SJSA1 (cell line): ENCODE results near the gene IGF2. TPM values are rescaled to one million over a fixed set of nuclear protein-coding genes. Genes with fewer than 3 reads are reported as not detected.

ENCODE experiments used
- DNase-seq, 2 experiments: peaks; one replicate each; pipeline ENCODE4 v3.0.0-alpha.2; 2015 to 2020; ENCODE audit warnings: low spot score in 2 of 2, low read depth in 1 of 2
- H3K27ac ChIP-seq: fragments of 250-450 bp; sonication (Bioruptor Pico); 2 replicates; pipeline ENCODE4 v1.5.1; 2020; ENCODE audit warnings: mild to moderate bottlenecking, moderate library complexity
- H3K27me3 ChIP-seq: fragments of 250-450 bp; sonication (Bioruptor Pico); replicated peaks from 2 replicates; pipeline ENCODE4 v1.5.1; 2020; ENCODE audit warnings: mild to moderate bottlenecking, moderate library complexity
- H3K36me3 ChIP-seq: fragments of 250-450 bp; sonication (Bioruptor Pico); 2 replicates; pipeline ENCODE4 v1.5.1; 2020; ENCODE audit warnings: mild to moderate bottlenecking
- H3K4me1 ChIP-seq: fragments of 250-450 bp; sonication (Bioruptor Pico); replicated peaks from 2 replicates; pipeline ENCODE4 v1.6.1; 2021; ENCODE audit warnings: mild to moderate bottlenecking
- H3K4me3 ChIP-seq: fragments of 250-450 bp; sonication (Bioruptor Pico); 2 replicates; pipeline ENCODE4 v1.5.1; 2020; ENCODE audit warnings: mild to moderate bottlenecking
- H3K9me3 ChIP-seq: fragments of 250-450 bp; sonication (Bioruptor Pico); replicated peaks from 2 replicates; pipeline ENCODE4 v1.5.1; 2020; ENCODE audit warnings: mild to moderate bottlenecking
- total RNA-seq: library from RNA; depleted of rRNA; stranded (reverse); fragments of >200 nt; shearing (Covaris generic); gene quantifications from 2 replicates; pipeline ENCODE4 v1.2.3, GENCODE V29; 2014

The IGF2 gene
- total RNA-seq, 1 experiment from 2014 or later = 31.5 TPM

- H3K27me3 ChIP-seq = no peaks in the 10 kb centered on the region
- H3K36me3 ChIP-seq = peaks cover 4% of the 10 kb centered on the region; the same call in 1 of the 2 replicates
- H3K4me3 ChIP-seq = no peak overlapping the region
- peak overlapping the region; percentile 43; the same call in 1 of the 2 replicates for H3K27ac ChIP-seq
- DNase-seq = no peak
- H3K4me1 ChIP-seq = peaks cover 62% of the 10 kb centered on the region
- H3K9me3 ChIP-seq = no peaks in the 10 kb centered on the region
Measured at GRCh38 chr11:2099516-2100349, 39.5 kb downstream of the IGF2 start.

GRCh38 chr11:2098691-2099515 is 40.3 kb downstream of the IGF2 start:
- peaks cover 9% of the 10 kb centered on the region for H3K36me3 ChIP-seq
- peaks cover 4% of the 10 kb centered on the region for H3K9me3 ChIP-seq
- no peak overlapping the region for H3K27ac ChIP-seq
- H3K4me3 ChIP-seq = no peak overlapping the region
- no peaks in the 10 kb centered on the region for H3K27me3 ChIP-seq
- DNase-seq = no peak
- peaks cover 71% of the 10 kb centered on the region for H3K4me1 ChIP-seq

DNA sequence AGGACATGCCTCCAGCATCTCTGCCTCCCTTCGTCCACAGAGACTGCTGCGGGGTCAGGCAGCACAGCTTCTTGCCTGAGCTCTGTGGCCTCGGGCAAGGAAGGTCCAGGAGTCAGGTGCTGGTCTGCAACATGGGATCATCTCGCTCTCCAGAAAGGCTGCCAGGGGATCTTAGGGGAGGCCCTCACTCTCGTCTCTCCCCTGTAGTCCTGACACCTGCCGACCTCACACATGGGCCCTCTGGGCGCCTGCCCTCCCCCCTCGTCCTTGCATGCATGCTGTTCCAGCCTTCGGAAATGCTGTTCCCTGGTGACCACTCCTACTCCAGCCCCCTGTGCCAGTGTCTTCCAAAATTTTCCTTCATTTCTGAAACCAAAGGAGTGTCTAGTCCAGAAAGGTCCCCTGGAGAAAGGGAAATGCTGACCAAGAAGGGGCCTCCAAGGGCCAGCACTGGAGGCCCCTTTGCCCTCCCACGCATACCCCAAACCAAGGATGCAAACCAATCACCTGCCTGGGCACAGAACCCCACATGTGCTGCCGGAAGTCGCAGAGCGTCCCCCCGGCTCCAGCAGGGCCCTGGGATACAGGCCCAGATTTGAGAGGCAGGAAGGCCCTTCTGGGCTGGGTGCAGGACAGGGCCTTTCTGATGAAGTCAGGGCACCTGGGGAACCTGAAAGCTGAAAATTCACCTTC is 41.0 kb downstream of the IGF2 start:
- Histone ChIP-seq H3K27me3 (no peaks in the 10 kb centered on the region), H3K27ac (peak overlapping the region; percentile 96), H3K4me1 (peaks cover 78% of the 10 kb centered on the region), H3K4me3 (no peak overlapping the region), H3K36me3 (peaks cover 17% of the 10 kb centered on the region), H3K9me3 (peaks cover 12% of the 10 kb centered on the region)
- no peak for DNase-seq

DNA sequence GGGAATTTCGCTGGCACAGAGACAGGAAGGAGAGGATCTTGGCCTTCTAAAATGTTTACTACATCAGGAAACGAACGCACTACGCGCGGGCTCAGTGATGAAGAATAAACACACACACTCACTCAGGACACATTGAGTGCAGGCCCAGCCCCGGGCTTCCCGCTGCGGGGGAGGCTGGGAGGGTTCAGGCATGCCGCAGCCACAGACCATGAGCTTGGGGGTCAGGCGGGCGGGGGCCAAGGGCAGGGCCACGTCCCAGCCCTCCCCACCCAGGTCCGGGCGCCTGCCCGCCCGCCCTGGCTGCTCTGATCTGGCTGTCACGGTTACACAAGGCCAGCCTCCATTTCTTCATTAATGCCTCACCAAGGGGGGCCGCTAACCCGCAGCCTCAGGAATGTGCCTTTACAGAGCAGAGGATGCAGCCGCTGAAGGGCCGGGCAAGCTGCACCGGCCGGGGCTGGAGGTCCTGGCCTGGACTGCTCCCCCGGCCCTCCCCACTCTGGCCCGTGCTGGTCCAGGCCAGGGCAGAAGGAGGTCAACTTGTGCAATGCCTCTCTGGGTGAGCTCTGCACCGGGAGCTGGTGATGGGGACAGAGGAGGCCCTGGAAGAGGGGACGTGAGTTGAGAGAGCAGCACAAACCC is 41.7 kb downstream of the IGF2 start:
- H3K4me3 ChIP-seq = peak overlapping the region; percentile 4; the same call in 1 of the 2 replicates
- peaks cover 85% of the 10 kb centered on the region for H3K4me1 ChIP-seq
- peak overlapping the region; percentile 96 for H3K27ac ChIP-seq
- peaks cover 12% of the 10 kb centered on the region for H3K9me3 ChIP-seq
- no peaks in the 10 kb centered on the region for H3K27me3 ChIP-seq
- peaks cover 21% of the 10 kb centered on the region for H3K36me3 ChIP-seq
- peak; percentile 98 for DNase-seq

DNA sequence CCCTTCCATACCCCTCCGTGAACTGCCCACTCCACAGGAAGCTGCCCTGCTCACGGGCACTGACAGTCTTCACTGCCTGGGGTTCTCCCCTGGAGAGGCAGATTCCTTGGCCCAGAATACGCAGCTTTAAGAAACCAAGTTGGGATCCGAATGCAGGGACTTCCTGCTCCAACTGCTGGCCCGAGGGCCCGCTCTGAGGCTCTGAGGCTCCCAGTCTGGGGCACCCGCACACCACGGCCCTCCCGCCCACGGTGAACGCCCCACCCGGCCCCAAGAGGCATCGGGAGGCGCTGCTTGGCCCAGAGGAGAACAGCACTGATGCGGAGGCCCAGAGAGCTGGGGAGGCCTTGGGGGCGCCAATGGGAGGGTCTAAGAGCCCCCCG is 42.3 kb downstream of the IGF2 start:
- Histone ChIP-seq H3K4me3 (peak overlapping the region; percentile 4; the same call in 1 of the 2 replicates), H3K27me3 (no peaks in the 10 kb centered on the region), H3K4me1 (peaks cover 88% of the 10 kb centered on the region), H3K27ac (peak overlapping the region; percentile 96), H3K36me3 (peaks cover 21% of the 10 kb centered on the region), H3K9me3 (peaks cover 12% of the 10 kb centered on the region)
- no peak for DNase-seq

DNA sequence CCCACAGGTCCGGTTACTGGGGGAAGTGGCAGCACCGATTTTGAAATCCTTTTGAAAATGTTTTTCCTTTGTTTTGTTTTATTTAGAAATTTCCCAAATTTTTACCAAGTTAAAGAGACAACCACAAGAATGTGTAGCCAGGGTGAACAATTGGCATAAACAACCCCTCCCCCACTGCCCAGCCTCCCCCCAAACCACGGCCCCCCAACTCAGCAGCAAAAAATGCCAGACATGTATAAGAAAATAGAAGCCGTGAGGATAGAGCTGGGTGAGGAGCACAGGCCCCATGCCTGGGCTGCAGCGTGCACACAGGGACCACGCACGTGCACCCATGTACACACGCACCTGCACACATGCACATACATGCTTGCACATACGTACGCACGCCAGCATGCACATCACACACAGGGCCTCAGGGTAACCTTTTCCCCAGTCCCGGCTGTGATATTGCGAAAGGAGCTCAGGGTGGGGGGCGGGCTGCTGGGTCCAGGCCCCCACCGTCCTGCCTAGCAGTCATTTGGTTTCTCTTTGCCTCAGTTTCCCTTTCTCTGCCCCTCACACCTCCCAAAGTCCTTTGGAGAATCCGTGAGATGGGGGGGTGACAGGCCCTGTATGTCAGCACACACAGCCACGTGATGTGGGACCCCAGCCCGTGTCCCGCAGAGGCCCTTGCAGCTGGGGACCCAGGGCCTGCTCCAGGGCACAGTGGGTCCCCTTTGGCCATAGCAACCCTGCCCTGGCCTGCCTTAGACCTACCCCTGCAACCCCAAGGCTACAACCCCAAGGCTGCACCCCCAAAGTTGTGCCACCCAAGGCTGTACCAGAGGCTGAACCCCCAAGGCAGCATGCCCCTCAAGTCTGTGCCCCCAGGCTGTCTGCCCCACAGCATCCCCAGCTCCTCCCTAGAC is 42.9 kb downstream of the IGF2 start:
- Histone ChIP-seq H3K27ac (peak overlapping the region; percentile 96), H3K4me3 (peak overlapping the region; percentile 21), H3K27me3 (no peaks in the 10 kb centered on the region), H3K36me3 (peaks cover 23% of the 10 kb centered on the region), H3K9me3 (peaks cover 12% of the 10 kb centered on the region), H3K4me1 (peaks cover 88% of the 10 kb centered on the region)
- DNase-seq = peak; percentile 79 to 91

DNA sequence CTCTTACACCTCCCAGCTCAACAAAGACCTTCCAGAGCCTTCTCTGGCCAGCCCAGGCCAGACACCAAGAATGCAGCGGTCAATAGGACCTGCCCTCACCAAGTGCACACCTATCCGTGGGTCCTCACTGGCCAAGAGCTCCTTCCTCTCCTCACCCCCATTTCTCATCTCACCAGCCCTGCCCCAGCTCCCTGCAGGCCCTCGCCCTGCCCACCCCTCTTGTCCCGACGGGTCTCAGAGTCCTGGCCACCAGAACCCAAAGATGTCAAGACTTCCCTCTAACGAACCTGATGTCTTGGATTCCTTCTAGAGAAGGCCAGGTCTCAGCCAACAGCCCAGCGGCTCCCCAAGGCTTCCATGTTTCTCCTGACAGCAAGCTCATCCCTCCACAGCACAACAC is 43.6 kb downstream of the IGF2 start:
- H3K36me3 ChIP-seq = peaks cover 25% of the 10 kb centered on the region
- H3K4me3 ChIP-seq = peak overlapping the region; percentile 21
- peaks cover 83% of the 10 kb centered on the region for H3K4me1 ChIP-seq
- peak overlapping the region; percentile 94 for H3K27ac ChIP-seq
- DNase-seq = no peak
- H3K27me3 ChIP-seq = no peaks in the 10 kb centered on the region
- H3K9me3 ChIP-seq = peaks cover 12% of the 10 kb centered on the region

GRCh38 chr11:2095198-2095520 is 44.0 kb downstream of the IGF2 start:
- DNase-seq = no peak
- Histone ChIP-seq H3K4me1 (peaks cover 79% of the 10 kb centered on the region), H3K9me3 (peaks cover 12% of the 10 kb centered on the region), H3K27ac (peak overlapping the region; percentile 94), H3K36me3 (peaks cover 25% of the 10 kb centered on the region), H3K4me3 (peak overlapping the region; percentile 21), H3K27me3 (no peaks in the 10 kb centered on the region)

GRCh38 chr11:2094354-2095197 is 44.6 kb downstream of the IGF2 start:
- Histone ChIP-seq H3K4me1 (peaks cover 78% of the 10 kb centered on the region), H3K27ac (peak overlapping the region; percentile 94), H3K4me3 (peak overlapping the region; percentile 21; the same call in 1 of the 2 replicates), H3K36me3 (peaks cover 25% of the 10 kb centered on the region), H3K27me3 (no peaks in the 10 kb centered on the region), H3K9me3 (peaks cover 12% of the 10 kb centered on the region)
- DNase-seq = no peak

- no peak for DNase-seq
- Histone ChIP-seq H3K27ac (no peak overlapping the region), H3K27me3 (no peaks in the 10 kb centered on the region), H3K9me3 (peaks cover 12% of the 10 kb centered on the region), H3K36me3 (peaks cover 25% of the 10 kb centered on the region), H3K4me1 (peaks cover 71% of the 10 kb centered on the region), H3K4me3 (no peak overlapping the region)
Measured at GRCh38 chr11:2093575-2094353, 45.4 kb downstream of the IGF2 start.

DNA sequence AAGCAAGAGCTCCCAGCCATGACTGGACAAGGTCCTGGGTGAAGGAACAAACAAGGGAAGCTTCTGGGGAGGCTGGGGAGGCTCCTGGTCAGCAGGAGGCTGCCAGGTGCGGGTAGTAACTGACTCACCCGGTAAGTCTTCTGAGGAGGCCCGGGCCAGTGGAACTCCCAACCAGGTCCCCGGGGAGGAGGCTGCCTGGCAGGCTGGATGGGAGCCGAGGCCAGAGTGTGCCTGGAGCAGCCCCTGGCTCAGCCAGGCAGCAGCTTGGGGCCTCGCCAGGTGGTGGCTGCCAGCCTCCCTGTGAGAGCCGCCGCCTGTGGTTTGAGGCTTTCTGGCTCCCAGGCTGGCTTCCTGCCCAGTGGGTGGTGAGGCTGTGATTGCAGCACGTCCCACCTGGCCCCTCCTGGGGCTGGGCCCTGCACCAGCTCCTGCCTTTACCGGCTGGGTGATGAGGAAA is 46.2 kb downstream of the IGF2 start:
- peaks cover 12% of the 10 kb centered on the region for H3K9me3 ChIP-seq
- peaks cover 25% of the 10 kb centered on the region for H3K36me3 ChIP-seq
- H3K4me1 ChIP-seq = peaks cover 63% of the 10 kb centered on the region
- H3K4me3 ChIP-seq = no peak overlapping the region
- no peaks in the 10 kb centered on the region for H3K27me3 ChIP-seq
- DNase-seq = peak in 1 of 2 experiments; percentile 51
- no peak overlapping the region for H3K27ac ChIP-seq
